Measurements from ENCODE around the gene LRRC25. TPM values are rescaled to one million over a fixed set of nuclear protein-coding genes. Genes with fewer than 3 reads are reported as not detected.

The LRRC25 gene
- total RNA-seq, 2 experiments from 2014 or later = 0.98 to 4.1 TPM

- no peak for DNase-seq (ENCODE audit: low spot score)
- H3K27ac ChIP-seq (ENCODE audit: low read depth, low read length, poor library complexity, severe bottlenecking) = no peak overlapping the region
- no peak overlapping the region for H3K4me2 ChIP-seq (ENCODE audit: low read length)
- H3K4me1 ChIP-seq (ENCODE audit: insufficient read depth, low read length, poor library complexity, severe bottlenecking) = peaks cover 5% of the 10 kb centered on the region
- BruUV-seq (replicated peaks) = no TSS peak
- intact Hi-C loops (cut with micrococcal nuclease; ENCODE audit: unreplicated experiment) = no loop called here
- H3K9me3 ChIP-seq (ENCODE audit: low read length) = no peaks in the 10 kb centered on the region
- no peak for TF ChIP-seq EZH2phosphoT487 (IDR thresholded peaks at IDR 0.05; ENCODE audit: borderline replicate concordance, low read depth, low read length)
- ChIA-PET CTCF (ENCODE audit: unreplicated experiment) (no interaction called here), POLR2A (interaction anchor here (0.5 to 1.1 kb wide), 2 partner anchors 28 to 31 kb away, joined by 4 to 9 read pairs; no protein-coding TSS in a partner anchor)
- H2AFZ ChIP-seq (ENCODE audit: low read length) = no peak overlapping the region
- no peaks in the 10 kb centered on the region for H3K79me2 ChIP-seq (ENCODE audit: insufficient read depth, low read depth, low read length)
- no peaks in the 10 kb centered on the region for H4K20me1 ChIP-seq (ENCODE audit: insufficient read depth, low read length)
- H3K9me2 ChIP-seq (ENCODE audit: insufficient read depth, low read length) = no peaks in the 10 kb centered on the region
- no peaks in the 10 kb centered on the region for H3K36me3 ChIP-seq (ENCODE audit: insufficient read depth, low read length)
- no peak overlapping the region for H3K4me3 ChIP-seq (ENCODE audit: low read depth, low read length, poor library complexity, severe bottlenecking)
Measured at GRCh38 chr19:18380843-18381242, 16.6 kb downstream of the LRRC25 start.

- DNase-seq (ENCODE audit: low spot score) = no peak
- BruUV-seq (replicated peaks) = no TSS peak
- Histone ChIP-seq H3K9me3 (ENCODE audit: low read length) (no peaks in the 10 kb centered on the region), H3K9me2 (ENCODE audit: insufficient read depth, low read length) (no peaks in the 10 kb centered on the region), H3K79me2 (ENCODE audit: insufficient read depth, low read depth, low read length) (no peaks in the 10 kb centered on the region), H3K4me3 (ENCODE audit: low read depth, low read length, poor library complexity, severe bottlenecking) (no peak overlapping the region), H2AFZ (ENCODE audit: low read length) (no peak overlapping the region), H3K27ac (ENCODE audit: low read depth, low read length, poor library complexity, severe bottlenecking) (no peak overlapping the region), H3K36me3 (ENCODE audit: insufficient read depth, low read length) (no peaks in the 10 kb centered on the region), H4K20me1 (ENCODE audit: insufficient read depth, low read length) (no peaks in the 10 kb centered on the region), H3K4me2 (ENCODE audit: low read length) (no peak overlapping the region), H3K4me1 (ENCODE audit: insufficient read depth, low read length, poor library complexity, severe bottlenecking) (peaks cover 5% of the 10 kb centered on the region)
- CTCF ChIA-PET (ENCODE audit: unreplicated experiment) = no interaction called here
- intact Hi-C loops (cut with micrococcal nuclease; ENCODE audit: unreplicated experiment) = no loop called here
- no peak for TF ChIP-seq EZH2phosphoT487 (IDR thresholded peaks at IDR 0.05; ENCODE audit: borderline replicate concordance, low read depth, low read length)
- TF ChIP-seq, protein P1, sequence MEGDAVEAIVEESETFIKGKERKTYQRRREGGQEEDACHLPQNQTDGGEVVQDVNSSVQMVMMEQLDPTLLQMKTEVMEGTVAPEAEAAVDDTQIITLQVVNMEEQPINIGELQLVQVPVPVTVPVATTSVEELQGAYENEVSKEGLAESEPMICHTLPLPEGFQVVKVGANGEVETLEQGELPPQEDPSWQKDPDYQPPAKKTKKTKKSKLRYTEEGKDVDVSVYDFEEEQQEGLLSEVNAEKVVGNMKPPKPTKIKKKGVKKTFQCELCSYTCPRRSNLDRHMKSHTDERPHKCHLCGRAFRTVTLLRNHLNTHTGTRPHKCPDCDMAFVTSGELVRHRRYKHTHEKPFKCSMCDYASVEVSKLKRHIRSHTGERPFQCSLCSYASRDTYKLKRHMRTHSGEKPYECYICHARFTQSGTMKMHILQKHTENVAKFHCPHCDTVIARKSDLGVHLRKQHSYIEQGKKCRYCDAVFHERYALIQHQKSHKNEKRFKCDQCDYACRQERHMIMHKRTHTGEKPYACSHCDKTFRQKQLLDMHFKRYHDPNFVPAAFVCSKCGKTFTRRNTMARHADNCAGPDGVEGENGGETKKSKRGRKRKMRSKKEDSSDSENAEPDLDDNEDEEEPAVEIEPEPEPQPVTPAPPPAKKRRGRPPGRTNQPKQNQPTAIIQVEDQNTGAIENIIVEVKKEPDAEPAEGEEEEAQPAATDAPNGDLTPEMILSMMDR (conservative IDR thresholded peaks at IDR 0.05; ENCODE audit: low read length) = no peak
- POLR2A ChIA-PET = interaction anchor here (0.5 to 1.1 kb wide), 3 partner anchors 29 to 55 kb away, joined by 4 to 9 read pairs (median 5); no protein-coding TSS in a partner anchor
Measured at GRCh38 chr19:18379803-18380747, 17.3 kb downstream of the LRRC25 start.

DNA sequence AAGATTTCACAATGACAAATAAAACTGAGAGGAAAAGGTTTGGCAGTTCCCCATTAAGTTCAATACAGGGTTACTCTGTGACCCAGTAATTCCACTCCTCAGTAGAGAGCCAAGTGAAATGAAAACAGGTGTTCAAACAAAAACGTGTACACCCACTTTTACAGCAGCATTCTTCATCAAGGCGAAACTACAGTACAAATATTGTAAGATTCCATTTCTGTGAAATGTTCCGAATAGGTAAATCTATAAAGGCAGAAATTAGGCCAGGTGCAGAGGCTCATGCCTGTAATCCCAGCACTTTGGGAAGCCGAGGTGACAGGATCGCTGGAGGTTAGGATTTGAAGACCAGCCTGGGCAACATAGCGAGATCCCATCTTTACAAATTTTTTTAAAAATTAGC is 20.4 kb downstream of the LRRC25 start:
- Histone ChIP-seq H2AFZ (ENCODE audit: low read length) (no peak overlapping the region), H3K9me3 (ENCODE audit: low read length) (no peaks in the 10 kb centered on the region), H3K9me2 (ENCODE audit: insufficient read depth, low read length) (no peaks in the 10 kb centered on the region), H3K4me1 (ENCODE audit: insufficient read depth, low read length, poor library complexity, severe bottlenecking) (peaks cover 15% of the 10 kb centered on the region), H3K4me2 (ENCODE audit: low read length) (no peak overlapping the region), H3K4me3 (ENCODE audit: low read depth, low read length, poor library complexity, severe bottlenecking) (no peak overlapping the region), H3K36me3 (ENCODE audit: insufficient read depth, low read length) (no peaks in the 10 kb centered on the region), H3K27ac (ENCODE audit: low read depth, low read length, poor library complexity, severe bottlenecking) (no peak overlapping the region), H3K79me2 (ENCODE audit: insufficient read depth, low read depth, low read length) (no peaks in the 10 kb centered on the region), H4K20me1 (ENCODE audit: insufficient read depth, low read length) (no peaks in the 10 kb centered on the region)
- BruUV-seq (replicated peaks) = no TSS peak
- DNase-seq (ENCODE audit: low spot score) = no peak
- CTCF ChIA-PET (ENCODE audit: unreplicated experiment) = no interaction called here
- no peak for TF ChIP-seq EZH2phosphoT487 (IDR thresholded peaks at IDR 0.05; ENCODE audit: borderline replicate concordance, low read depth, low read length)
- TF ChIP-seq, protein P1 (conservative IDR thresholded peaks at IDR 0.05; ENCODE audit: low read length) = no peak
- POLR2A ChIA-PET = no interaction called here
- intact Hi-C loops (cut with micrococcal nuclease; ENCODE audit: unreplicated experiment) = no loop called here

All from OCI-LY7 (cell line).